ENCODE results near the gene GIMAP2.

The GIMAP2 gene

GRCh38 chr7:150734254-150734653, 48.7 kb downstream of the GIMAP2 start:
- DNase-seq, result no peak

DNA sequence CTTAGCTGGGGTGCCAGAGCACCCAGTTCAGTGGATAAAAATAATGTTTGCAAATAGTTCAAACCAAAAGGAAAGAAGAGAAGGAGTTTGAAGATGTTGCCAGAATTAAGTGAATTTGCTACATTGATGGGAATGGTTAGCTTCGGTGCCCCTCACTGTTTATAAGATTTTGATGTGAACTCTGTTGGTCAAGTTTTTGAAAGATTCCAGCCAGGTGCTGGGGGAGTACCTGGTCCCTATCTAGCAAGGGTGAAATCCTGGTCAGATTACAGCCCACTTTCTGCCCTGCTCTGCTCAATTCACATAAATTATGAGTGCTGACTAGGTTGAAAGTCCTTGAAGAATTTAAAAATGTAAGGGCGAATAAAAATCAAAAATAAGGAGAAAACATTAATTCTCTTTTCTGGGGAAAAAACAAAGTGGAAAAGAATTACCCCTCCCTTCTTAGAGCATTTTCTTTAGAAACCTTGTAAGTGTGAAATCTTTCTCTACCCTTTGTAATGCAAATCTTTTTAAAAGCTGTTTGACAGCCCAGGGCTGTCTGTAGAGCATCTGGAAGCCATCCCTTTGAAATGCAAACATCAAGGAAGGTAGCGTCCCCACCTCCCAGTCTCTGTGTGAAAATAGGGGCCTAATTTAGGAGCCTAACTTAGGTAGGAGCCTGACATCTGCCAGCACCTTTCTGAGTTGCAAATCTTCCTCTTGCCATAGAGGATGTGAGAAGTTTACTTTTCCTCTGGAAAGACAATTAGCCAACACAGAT, 50.3 kb downstream of the GIMAP2 start:
- no peak for DNase-seq

DNA sequence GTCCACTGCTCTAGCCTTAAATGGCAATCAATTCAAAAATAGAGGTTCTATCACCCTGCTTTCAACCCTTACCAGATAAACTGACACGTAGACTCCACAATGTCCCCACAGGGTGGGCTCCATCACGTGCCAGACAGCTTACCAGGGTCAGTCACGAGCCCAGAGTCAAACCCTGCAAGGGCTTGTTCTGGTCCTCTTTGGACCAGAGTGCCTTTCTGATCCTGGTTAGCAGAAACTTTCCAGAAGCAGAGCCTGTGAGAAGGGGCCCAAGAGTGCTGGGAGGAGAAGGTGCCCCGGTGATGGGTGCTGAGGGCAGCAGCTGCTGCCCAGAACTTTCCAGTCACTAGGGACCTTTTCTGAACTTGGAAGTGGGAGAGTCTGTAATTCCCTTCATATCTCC, 51.4 kb downstream of the GIMAP2 start:
- DNase-seq, result no peak

GRCh38 chr7:150737265-150738055, 52.0 kb downstream of the GIMAP2 start, which contains the start of gene GIMAP5:
GIMAP5 (plus strand) TSS chr7:150737418; CDS start chr7:150740885, 3,467 bp downstream.
- peak; percentile 40 for DNase-seq

DNA sequence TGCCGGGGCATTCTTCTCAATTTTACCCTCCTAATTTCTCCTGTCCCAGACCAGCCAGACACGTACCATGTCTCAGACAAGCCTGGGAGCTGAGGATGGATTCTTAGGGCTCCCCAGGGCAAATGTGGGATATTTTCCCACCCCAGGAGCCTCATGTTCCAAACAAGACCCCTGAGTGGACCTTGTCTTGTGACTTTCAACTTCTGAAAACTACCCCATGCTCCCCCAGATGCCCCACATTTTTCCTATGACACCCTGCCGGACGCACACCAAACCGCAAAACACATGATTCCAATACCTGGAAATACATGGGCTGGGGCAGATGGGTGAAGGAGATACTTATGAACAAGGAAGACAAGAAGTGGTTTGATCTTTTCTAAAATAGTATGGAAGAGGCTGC, 52.6 kb downstream of the GIMAP2 start:
- DNase-seq, result no peak

DNA sequence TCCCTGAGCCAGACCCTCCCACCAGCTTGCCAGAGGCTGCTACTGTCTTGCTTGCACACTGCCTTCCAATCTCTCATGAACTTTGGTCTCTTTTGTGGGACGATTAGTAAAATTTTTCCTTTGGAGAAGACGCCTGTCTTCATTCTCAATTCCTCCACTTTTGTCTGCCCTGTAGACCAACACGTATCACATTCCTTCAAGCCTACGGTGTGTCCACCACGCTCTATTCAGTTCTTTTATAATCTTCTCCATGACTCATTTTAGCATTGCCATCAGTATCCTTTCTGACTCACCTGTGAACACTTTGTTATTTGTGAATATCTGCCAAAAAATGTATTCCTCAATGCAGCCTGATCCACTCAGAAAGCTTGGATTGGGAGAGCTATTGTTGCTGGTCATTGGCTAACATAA, 53.1 kb downstream of the GIMAP2 start:
- DNase-seq, result no peak

- DNase-seq, result no peak
Measured at GRCh38 chr7:150739033-150739432, 53.5 kb downstream of the GIMAP2 start.

- no peak for DNase-seq
Measured at GRCh38 chr7:150740053-150740452, 54.5 kb downstream of the GIMAP2 start.

- no peak for DNase-seq
Measured at GRCh38 chr7:150742286-150742968, 56.9 kb downstream of the GIMAP2 start.

All from effector CD4-positive, alpha-beta T cell (primary cell).